Skeletal muscle tissue (tissue), 4 donors: ENCODE results near the gene GMPR2. TPM values are rescaled to one million over a fixed set of nuclear protein-coding genes. Genes with fewer than 3 reads are reported as not detected.

Source experiments
- H3K27ac ChIP-seq: one replicate; pipeline ENCODE4 v1.7.0; 2013; ENCODE audit warnings: mild to moderate bottlenecking, low read depth, low read length, inconsistent platforms
- H3K27me3 ChIP-seq, 3 donors: one replicate each; pipeline ENCODE4 v1.7.0; 2013; ENCODE audit warnings: low read length in 3 of 3; ENCODE audit not compliant: control insufficient read depth in 3 of 3, insufficient read depth in 3 of 3
- H3K36me3 ChIP-seq, 3 donors: one replicate each; pipeline ENCODE4 v1.7.0; 2013; ENCODE audit warnings: low read length in 3 of 3; ENCODE audit not compliant: control insufficient read depth in 3 of 3, insufficient read depth in 3 of 3
- H3K4me1 ChIP-seq, 3 donors: one replicate each; pipeline ENCODE4 v1.7.0; 2013; ENCODE audit warnings: low read length in 3 of 3, mild to moderate bottlenecking in 3 of 3; ENCODE audit not compliant: control insufficient read depth in 3 of 3, insufficient read depth in 3 of 3
- H3K4me3 ChIP-seq, 3 donors: one replicate each; pipeline ENCODE4 v1.7.0; 2013; ENCODE audit warnings: low read length in 3 of 3
- H3K9ac ChIP-seq, 3 donors: one replicate each; pipeline ENCODE4 v1.7.0; 2013; ENCODE audit warnings: low read length in 3 of 3, mild to moderate bottlenecking in 3 of 3, moderate library complexity in 2 of 3, low read depth in 1 of 3
- H3K9me3 ChIP-seq, 3 donors: one replicate each; pipeline ENCODE4 v1.7.0; 2013; ENCODE audit warnings: low read length in 3 of 3; ENCODE audit not compliant: control insufficient read depth in 3 of 3
- total RNA-seq: library from RNA; depleted of rRNA; stranded (reverse); fragments of >200 nt; gene quantifications from one replicate; pipeline ENCODE4 v1.2.3, GENCODE V29; 2014
- donor health status: Osteomylitis.

Gene GMPR2
- total RNA-seq, 1 donor from 2014 or later: 49.6 TPM

DNA sequence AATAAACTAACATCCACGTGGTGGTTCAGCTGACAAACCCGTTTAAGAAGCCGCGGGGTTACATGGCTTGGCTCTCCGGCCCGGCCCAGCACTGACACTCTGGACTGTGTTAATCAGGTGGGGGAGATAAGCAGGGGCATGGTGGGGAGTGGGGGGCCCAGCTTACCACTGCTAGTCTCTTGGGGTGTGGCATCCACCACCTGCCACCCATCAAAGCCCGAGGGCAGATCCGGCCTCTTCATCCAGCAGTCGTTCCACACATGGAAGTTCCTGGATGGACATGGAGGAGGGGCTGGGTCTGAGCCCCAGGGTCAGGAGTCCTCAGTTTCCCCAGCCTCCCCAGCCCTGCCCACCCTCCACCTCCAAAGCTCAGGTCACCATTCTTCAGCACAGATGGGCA, 25.4 kb downstream of the GMPR2 start:
- Histone ChIP-seq H3K4me1 (no peaks in the 10 kb centered on the region), H3K36me3 (peaks cover 2 to 7% (median 5%) of the 10 kb centered on the region in 3 donors), H3K9ac (no peak overlapping the region), H3K27me3 (no peaks in the 10 kb centered on the region), H3K4me3 (no peak overlapping the region), H3K9me3 (no peaks in the 10 kb centered on the region), H3K27ac (no peak overlapping the region)

DNA sequence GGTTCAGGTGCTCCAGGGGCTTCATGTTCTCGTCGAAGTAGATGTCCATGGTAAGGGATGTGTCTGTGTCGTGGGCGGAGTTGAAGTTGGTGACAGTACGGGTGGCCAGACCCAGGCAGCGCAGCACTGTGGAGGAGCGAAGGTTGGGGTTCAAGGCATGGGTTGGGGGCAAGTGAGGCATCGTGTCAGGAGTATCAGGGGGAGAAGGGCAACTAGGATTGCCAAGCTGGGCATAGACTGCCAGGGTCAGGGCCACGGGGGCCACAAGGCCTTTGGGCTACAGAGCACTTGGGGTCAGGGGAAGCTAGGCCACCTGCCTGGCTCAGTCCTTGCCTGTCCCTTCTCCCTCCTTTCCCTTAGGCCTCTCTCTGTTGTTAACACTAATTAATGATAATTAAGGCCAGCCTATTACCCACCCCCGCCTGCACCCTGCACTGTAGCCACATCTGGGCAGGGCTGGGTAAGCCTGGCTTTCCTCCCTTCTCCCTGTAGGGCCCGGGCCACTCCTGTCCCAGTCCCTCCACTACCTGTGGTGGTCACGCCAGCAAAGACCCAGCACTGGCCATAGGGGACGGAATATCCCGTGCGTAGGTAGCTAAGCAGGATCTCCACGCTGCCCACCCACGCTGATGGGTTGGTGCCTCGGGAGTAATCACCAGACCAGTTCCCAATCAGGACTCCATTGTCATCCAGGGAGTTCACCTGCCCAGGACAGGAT, 26.0 kb downstream of the GMPR2 start:
- Histone ChIP-seq H3K9ac (no peak overlapping the region), H3K4me1 (no peaks in the 10 kb centered on the region), H3K36me3 (peaks cover 2 to 7% (median 5%) of the 10 kb centered on the region in 3 donors), H3K27me3 (no peaks in the 10 kb centered on the region), H3K9me3 (no peaks in the 10 kb centered on the region), H3K27ac (no peak overlapping the region), H3K4me3 (no peak overlapping the region)

DNA sequence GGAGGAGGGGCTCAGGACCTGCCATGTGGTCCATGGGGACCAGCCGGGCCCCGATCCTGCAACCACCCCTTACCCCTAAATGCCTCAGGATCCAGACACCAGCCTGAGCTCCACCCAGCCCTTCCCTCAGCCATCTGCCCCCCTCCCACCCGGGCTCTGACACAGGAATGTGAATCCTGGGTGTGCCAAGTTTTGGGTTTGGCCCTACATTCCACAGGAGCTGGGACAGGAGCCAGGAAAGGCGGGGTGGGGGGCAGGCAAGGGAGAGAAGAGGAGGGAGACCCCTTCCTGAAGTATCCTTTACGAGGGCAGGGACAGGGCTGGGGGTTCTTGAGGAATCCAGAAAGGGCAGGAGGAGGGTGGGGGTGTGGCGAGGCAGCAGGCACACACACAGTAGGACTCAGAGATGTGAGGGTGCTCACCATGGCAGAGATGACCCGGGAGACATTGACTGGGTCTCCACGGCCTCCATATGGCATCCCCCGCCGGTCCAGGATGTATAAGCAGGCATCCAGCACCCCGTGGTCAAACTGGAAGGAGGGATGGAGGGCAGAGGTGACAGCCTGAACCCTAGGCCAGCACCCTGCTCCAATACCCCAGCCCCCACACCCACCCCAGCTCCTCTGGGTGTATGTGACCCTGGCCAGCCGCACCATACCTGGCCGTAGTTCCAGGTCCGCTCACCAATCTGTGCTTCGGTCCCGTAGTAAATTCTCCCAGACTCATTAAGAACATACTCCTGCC, 26.7 kb downstream of the GMPR2 start:
- Histone ChIP-seq H3K9me3 (no peaks in the 10 kb centered on the region), H3K36me3 (peaks cover 3 to 7% (median 5%) of the 10 kb centered on the region in 3 donors), H3K9ac (no peak overlapping the region), H3K4me1 (no peaks in the 10 kb centered on the region), H3K27ac (no peak overlapping the region), H3K4me3 (no peak overlapping the region), H3K27me3 (no peaks in the 10 kb centered on the region)

DNA sequence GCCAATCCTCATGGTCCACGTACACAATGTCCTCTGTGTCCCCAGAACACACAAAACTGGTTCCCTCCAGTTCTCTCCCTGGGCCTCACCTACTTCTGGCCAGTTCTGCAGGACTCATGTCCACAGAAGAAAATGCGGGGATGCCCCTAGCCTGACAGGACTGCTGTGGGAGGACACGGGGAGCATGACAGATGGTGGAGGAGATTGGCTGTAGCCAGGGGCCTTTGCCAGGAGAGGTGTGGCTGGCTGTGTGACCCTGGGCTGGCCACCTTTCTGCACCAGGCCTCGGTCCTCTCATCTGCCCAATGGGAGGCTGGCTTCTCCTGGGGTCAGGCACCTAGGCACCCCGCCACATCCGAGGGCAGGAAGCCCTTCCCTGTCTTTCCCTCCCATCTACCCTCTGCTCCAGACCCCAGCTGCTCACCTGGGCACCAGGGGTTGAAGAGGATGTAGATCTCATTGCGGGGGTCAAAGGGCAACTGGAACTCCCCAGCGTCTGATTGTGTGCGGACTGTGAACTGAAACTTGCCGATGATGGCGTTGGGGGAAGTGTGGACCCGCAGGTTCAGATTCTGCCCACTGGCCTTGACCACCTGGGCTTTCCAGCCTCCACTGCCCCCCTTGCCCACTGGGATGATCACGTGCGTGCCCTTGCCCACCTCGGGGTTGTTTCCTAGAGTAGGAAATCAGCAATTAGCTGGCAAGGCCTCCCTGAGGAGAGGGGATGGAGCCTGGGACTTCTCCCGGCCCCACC, 27.5 kb downstream of the GMPR2 start:
- Histone ChIP-seq H3K4me1 (no peaks in the 10 kb centered on the region), H3K36me3 (peaks cover 2 to 6% (median 4%) of the 10 kb centered on the region in 3 donors), H3K27ac (no peak overlapping the region), H3K9me3 (no peaks in the 10 kb centered on the region), H3K4me3 (no peak overlapping the region), H3K9ac (no peak overlapping the region), H3K27me3 (no peaks in the 10 kb centered on the region)

DNA sequence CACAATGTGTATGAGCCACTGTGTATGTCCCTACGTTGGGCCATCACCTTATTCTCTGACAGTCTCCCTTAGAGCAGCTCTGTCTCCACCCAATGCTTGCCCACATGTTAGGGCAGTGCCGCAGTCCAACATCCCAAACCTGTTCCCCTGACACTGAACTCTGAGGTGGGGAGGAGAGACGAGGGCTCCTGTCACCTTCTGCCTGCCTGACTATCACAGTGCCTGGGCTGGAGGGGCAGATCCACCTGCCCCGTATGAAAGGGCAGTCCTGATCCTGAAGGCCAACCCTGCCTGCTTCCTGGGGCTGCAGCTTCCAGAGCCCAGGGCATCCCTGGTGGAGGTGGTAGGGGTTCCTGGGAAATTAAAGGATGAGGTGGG, 28.0 kb downstream of the GMPR2 start:
- Histone ChIP-seq H3K36me3 (peaks cover 4 to 12% (median 5%) of the 10 kb centered on the region in 3 donors), H3K27ac (no peak overlapping the region), H3K27me3 (no peaks in the 10 kb centered on the region), H3K9me3 (no peaks in the 10 kb centered on the region), H3K4me3 (no peak overlapping the region), H3K9ac (no peak overlapping the region), H3K4me1 (no peaks in the 10 kb centered on the region)

DNA sequence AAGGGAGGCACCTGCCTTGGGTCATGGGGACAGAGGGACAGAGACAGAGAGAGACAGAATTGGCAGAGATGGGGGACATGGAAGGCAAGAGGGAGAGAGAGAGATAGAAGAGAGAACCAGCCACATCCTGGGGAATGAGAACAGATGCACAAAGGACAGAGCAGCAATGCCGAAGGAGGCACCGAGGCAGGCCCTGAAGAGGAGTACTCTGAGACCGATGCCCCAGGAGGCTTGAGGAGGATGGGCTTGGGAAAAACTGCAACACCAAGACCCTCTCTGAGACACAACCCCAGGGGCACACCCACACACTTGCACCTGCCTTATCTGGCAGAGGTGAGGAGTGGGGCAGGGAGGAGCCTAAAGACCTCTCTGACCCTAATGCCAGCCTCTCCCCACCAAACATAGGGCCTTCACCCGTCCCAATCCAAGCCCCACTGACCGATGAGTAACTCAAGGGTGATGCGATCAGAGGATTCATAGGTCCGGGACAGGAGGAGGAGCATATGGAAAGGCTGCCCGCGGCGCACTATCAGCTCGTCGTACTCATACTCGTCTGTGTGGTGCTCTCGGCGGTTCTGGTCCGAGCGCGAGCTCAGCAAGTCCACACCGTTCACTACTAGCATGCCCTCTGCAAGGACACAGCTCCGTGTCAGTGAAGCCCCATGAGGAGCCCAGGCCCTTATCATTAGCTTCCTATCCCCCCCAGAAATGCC, 28.7 kb downstream of the GMPR2 start:
- no peak overlapping the region for H3K9ac ChIP-seq
- H3K4me1 ChIP-seq: no peaks in the 10 kb centered on the region
- no peak overlapping the region for H3K4me3 ChIP-seq
- no peaks in the 10 kb centered on the region for H3K9me3 ChIP-seq
- H3K36me3 ChIP-seq: peaks cover 7 to 17% (median 9%) of the 10 kb centered on the region in 3 donors
- no peak overlapping the region for H3K27ac ChIP-seq
- no peaks in the 10 kb centered on the region for H3K27me3 ChIP-seq

DNA sequence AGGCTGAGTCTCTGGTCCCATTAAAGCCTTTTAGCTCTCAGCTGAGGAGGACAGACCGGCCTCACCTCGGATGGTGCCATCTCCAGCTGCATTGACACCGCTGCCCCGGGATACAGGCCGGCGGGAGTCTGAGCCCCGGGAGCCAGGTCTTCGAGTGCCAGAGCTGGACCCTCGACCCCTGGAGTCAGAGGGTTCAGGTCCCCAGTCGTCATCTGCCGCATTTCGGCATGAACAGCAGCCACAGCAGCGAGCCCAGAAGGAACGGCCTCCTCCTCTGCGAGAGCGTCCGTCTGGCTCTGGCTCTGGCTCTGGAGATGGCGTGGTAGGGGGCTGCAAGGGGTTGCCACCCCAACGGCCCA, 29.2 kb downstream of the GMPR2 start:
- H3K9me3 ChIP-seq: no peaks in the 10 kb centered on the region
- no peak overlapping the region for H3K27ac ChIP-seq
- H3K9ac ChIP-seq: no peak overlapping the region
- H3K4me1 ChIP-seq: no peaks in the 10 kb centered on the region
- peaks cover 13 to 23% (median 15%) of the 10 kb centered on the region in 3 donors for H3K36me3 ChIP-seq
- no peaks in the 10 kb centered on the region for H3K27me3 ChIP-seq
- no peak overlapping the region for H3K4me3 ChIP-seq

DNA sequence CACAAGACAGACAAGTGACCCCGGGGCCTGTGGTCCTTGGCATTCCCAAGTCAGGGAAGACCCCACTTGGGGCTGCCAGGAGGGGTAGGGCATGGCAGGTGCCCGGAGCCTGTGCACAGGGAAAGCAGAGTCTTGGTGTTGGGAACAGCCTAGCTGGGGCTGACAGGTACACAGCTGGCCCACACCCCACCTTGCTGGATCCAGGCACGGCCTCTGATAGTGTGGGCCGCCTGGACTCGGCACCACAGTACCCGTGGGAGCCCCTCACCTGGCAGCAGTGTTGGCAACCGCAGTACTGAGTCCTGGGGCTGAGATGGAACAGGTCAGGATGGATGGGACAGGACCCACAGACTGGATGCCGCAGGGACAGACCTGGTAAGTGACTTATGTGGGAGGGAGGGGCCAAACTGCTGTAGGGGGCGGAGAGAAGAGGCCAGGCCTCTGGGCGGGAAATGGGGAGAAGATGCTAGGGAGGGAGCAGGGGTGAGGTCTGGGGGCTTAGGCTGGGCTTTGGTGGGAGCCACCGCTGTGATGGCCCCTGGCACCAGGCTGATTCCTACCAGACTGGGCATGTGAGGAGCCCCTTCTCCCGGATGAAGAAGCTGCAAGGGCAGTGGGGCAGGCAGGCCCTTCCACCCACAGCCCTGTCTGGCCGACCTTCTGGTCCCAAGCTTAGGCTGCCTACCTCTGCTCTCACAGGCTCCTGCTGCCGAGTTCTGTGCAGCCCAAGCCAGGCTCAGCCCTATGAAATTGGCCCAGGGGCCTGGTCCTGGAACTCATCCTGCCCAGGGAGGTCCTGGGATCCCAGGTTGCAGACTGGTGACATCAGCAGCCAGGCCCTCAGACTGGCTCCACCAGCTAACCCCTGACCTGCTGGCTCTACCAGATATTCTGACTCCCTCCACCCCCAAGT, 30.3 kb downstream of the GMPR2 start, which contains the start of gene TGM1:
Gene TGM1 (minus strand): TSS at position 357 of the 913 bp plus-strand sequence. CDS start 825 bp downstream, outside the sequence.
- Histone ChIP-seq H3K4me3 (no peak within 1 kb of the TSS), H3K4me1 (no peaks in the 10 kb centered on the region), H3K36me3 (peaks cover 20 to 32% (median 24%) of the 10 kb centered on the region in 3 donors), H3K27ac (no peak within 1 kb of the TSS), H3K9me3 (no peaks in the 10 kb centered on the region), H3K9ac (no peak within 1 kb of the TSS), H3K27me3 (no peaks in the 10 kb centered on the region)

DNA sequence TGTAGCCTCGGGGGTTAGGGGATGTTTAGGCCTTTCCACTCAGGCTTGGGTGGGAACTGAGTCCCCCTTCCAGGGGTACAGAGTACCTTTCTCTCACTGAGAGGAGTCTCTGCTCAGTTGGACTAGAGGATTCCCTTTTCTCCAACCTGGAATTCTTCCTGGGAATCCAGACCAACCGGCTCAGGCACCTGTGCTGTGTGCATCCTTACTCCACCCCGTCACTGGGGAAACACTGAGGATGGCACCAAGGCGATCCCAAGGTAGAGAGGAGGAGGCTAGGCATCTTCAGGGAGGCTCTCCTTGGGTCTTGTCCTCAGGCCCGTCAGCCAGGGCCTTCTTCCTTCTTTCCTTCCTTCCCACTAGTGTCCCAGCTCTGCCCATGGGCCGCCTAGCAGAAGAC, 31.1 kb downstream of the GMPR2 start:
- H3K27ac ChIP-seq: no peak overlapping the region
- H3K4me1 ChIP-seq: no peaks in the 10 kb centered on the region
- no peaks in the 10 kb centered on the region for H3K27me3 ChIP-seq
- H3K9ac ChIP-seq: no peak overlapping the region
- peaks cover 21 to 39% (median 26%) of the 10 kb centered on the region in 3 donors for H3K36me3 ChIP-seq
- H3K4me3 ChIP-seq: no peak overlapping the region
- no peaks in the 10 kb centered on the region for H3K9me3 ChIP-seq
